ENCODE data around the gene TAS2R50. TPM values are rescaled to one million over a fixed set of nuclear protein-coding genes. Genes with fewer than 3 reads are reported as not detected.
A peak's percentile ranks its signal among the peaks of the same experiment; 100 is the strongest.

The TAS2R50 gene
- total RNA-seq, 1 experiment from 2014 or later: 2.7 TPM

- Histone ChIP-seq H3K4me3 (ENCODE audit: low read depth, low read length, poor library complexity, severe bottlenecking) (no peak overlapping the region), H3K4me1 (ENCODE audit: insufficient read depth, low read length, poor library complexity, severe bottlenecking) (peaks cover 10% of the 10 kb centered on the region), H3K27ac (ENCODE audit: low read depth, low read length, poor library complexity, severe bottlenecking) (no peak overlapping the region), H3K36me3 (ENCODE audit: insufficient read depth, low read length, poor library complexity, severe bottlenecking) (no peaks in the 10 kb centered on the region), H3K9me3 (ENCODE audit: low read depth, low read length, poor library complexity, severe bottlenecking) (no peaks in the 10 kb centered on the region), H3K27me3 (replicated peaks; ENCODE audit: insufficient read depth, low read depth, low read length, poor library complexity) (no peaks in the 10 kb centered on the region)
- ChIA-PET POLR2A (ENCODE audit: low non-redundant PET) (no interaction called here), CTCF (no interaction called here)
- DNase-seq (ENCODE audit: low spot score): peak; percentile 5
- intact Hi-C loops (cut with micrococcal nuclease; ENCODE audit: unreplicated experiment): no loop called here
- TF ChIP-seq CTCF (conservative IDR thresholded peaks at IDR 0.05; ENCODE audit: low read depth, low read length): no peak
- TF ChIP-seq EZH2 (IDR thresholded peaks at IDR 0.05; ENCODE audit: borderline replicate concordance, low read depth, low read length, poor library complexity, severe bottlenecking): no peak
- BruUV-seq (replicated peaks): no TSS peak
Measured at GRCh38 chr12:10968765-10969456, 17.8 kb downstream of the TAS2R50 start.

GRCh38 chr12:10967409-10967808 lies 19.3 kb downstream of the TAS2R50 start:
- Histone ChIP-seq H3K36me3 (ENCODE audit: insufficient read depth, low read length, poor library complexity, severe bottlenecking) (no peaks in the 10 kb centered on the region), H3K27ac (ENCODE audit: low read depth, low read length, poor library complexity, severe bottlenecking) (peak overlapping the region; percentile 2), H3K27me3 (replicated peaks; ENCODE audit: insufficient read depth, low read depth, low read length, poor library complexity) (no peaks in the 10 kb centered on the region), H3K4me1 (ENCODE audit: insufficient read depth, low read length, poor library complexity, severe bottlenecking) (peaks cover 10% of the 10 kb centered on the region), H3K4me3 (ENCODE audit: low read depth, low read length, poor library complexity, severe bottlenecking) (no peak overlapping the region), H3K9me3 (ENCODE audit: low read depth, low read length, poor library complexity, severe bottlenecking) (no peaks in the 10 kb centered on the region)
- ChIA-PET POLR2A (ENCODE audit: low non-redundant PET) (no interaction called here), CTCF (no interaction called here)
- DNase-seq (ENCODE audit: low spot score): peak; percentile 86
- TF ChIP-seq CTCF (conservative IDR thresholded peaks at IDR 0.05; ENCODE audit: low read depth, low read length): no peak
- TF ChIP-seq EZH2 (IDR thresholded peaks at IDR 0.05; ENCODE audit: borderline replicate concordance, low read depth, low read length, poor library complexity, severe bottlenecking): no peak
- BruUV-seq (replicated peaks): no TSS peak
- intact Hi-C loops (cut with micrococcal nuclease; ENCODE audit: unreplicated experiment): no loop called here

- H3K27me3 ChIP-seq (replicated peaks; ENCODE audit: insufficient read depth, low read depth, low read length, poor library complexity): no peaks in the 10 kb centered on the region
Measured at GRCh38 chr12:10966314-10966713, 20.4 kb downstream of the TAS2R50 start.

More at GRCh38 chr12:10966314-10966713, 20.4 kb downstream of the TAS2R50 start:
- no peak for DNase-seq (ENCODE audit: low spot score)
- intact Hi-C loops (cut with micrococcal nuclease; ENCODE audit: unreplicated experiment): no loop called here
- CTCF ChIA-PET: no interaction called here
- Histone ChIP-seq H3K27ac (ENCODE audit: low read depth, low read length, poor library complexity, severe bottlenecking) (no peak overlapping the region), H3K36me3 (ENCODE audit: insufficient read depth, low read length, poor library complexity, severe bottlenecking) (no peaks in the 10 kb centered on the region), H3K4me1 (ENCODE audit: insufficient read depth, low read length, poor library complexity, severe bottlenecking) (peaks cover 10% of the 10 kb centered on the region), H3K4me3 (ENCODE audit: low read depth, low read length, poor library complexity, severe bottlenecking) (no peak overlapping the region), H3K9me3 (ENCODE audit: low read depth, low read length, poor library complexity, severe bottlenecking) (no peaks in the 10 kb centered on the region)
- BruUV-seq (replicated peaks): no TSS peak
- TF ChIP-seq CTCF (conservative IDR thresholded peaks at IDR 0.05; ENCODE audit: low read depth, low read length) (no peak), EZH2 (IDR thresholded peaks at IDR 0.05; ENCODE audit: borderline replicate concordance, low read depth, low read length, poor library complexity, severe bottlenecking) (no peak)
- POLR2A ChIA-PET (ENCODE audit: low non-redundant PET): no interaction called here
